Esophagus muscularis mucosa (tissue), 3 donors: ENCODE results near the gene PTPRS.

Experiments used
- POLR2A ChIP-seq: fragments of 450-650 bp; IDR thresholded peaks from one replicate; pipeline ENCODE4 v1.6.1; 2017; ENCODE audit warnings: antibody characterized with exemption, moderate library complexity, mild to moderate bottlenecking, low read depth
- POLR2AphosphoS5 ChIP-seq, 2 donors: sonication (generic); formaldehyde crosslinking; IDR thresholded peaks; one replicate each; pipeline ENCODE4 v1.6.1; 2017; ENCODE audit warnings: antibody characterized with exemption in 2 of 2
- TF ChIP-seq, protein P1 (sequence below), 3 experiments: fragments of 200-600 bp in 2 of 3; fragments of 450-650 bp in 1 of 3; sonication (generic) in 2 of 3; IDR thresholded peaks; one replicate each; pipeline ENCODE4 v1.5.1; 2017 to 2019; ENCODE audit warnings: antibody characterized with exemption in 3 of 3, mild to moderate bottlenecking in 2 of 3, moderate library complexity in 1 of 3

DNA sequence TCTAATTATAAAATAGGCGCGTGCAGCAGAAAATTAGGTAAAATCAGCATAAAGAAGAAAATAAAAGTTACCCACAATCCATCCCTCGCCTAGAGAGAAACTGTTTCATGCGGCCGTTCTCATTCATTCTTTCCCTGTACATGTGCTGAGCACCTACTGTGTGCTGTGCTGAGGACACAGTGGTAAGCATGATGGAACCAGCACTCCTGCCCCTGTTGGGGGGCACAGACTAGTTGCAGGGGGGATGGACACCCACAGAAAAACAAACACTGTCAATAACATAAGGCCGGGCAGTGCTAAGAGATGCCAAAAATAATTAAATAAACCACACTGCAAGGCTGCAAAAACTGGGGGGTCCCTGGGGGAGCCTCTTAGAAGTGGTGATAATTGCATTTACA, 43.3 kb downstream of the PTPRS start:
- TF ChIP-seq POLR2AphosphoS5 (IDR thresholded peaks at IDR 0.05) = no peak
- TF ChIP-seq, protein P1, sequence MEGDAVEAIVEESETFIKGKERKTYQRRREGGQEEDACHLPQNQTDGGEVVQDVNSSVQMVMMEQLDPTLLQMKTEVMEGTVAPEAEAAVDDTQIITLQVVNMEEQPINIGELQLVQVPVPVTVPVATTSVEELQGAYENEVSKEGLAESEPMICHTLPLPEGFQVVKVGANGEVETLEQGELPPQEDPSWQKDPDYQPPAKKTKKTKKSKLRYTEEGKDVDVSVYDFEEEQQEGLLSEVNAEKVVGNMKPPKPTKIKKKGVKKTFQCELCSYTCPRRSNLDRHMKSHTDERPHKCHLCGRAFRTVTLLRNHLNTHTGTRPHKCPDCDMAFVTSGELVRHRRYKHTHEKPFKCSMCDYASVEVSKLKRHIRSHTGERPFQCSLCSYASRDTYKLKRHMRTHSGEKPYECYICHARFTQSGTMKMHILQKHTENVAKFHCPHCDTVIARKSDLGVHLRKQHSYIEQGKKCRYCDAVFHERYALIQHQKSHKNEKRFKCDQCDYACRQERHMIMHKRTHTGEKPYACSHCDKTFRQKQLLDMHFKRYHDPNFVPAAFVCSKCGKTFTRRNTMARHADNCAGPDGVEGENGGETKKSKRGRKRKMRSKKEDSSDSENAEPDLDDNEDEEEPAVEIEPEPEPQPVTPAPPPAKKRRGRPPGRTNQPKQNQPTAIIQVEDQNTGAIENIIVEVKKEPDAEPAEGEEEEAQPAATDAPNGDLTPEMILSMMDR (IDR thresholded peaks at IDR 0.05) = no peak
- no peak for TF ChIP-seq POLR2A
